Breast epithelium (tissue), 3 donors: ENCODE results near the gene CRIM1.

ENCODE experiments used
- POLR2AphosphoS5 ChIP-seq, 3 donors: sonication (generic); formaldehyde crosslinking; IDR thresholded peaks; one replicate each; pipeline ENCODE4 v1.6.1; 2017; ENCODE audit warnings: antibody characterized with exemption in 3 of 3
- TF ChIP-seq, protein P1 (sequence below), 3 donors: fragments of 450-650 bp; IDR thresholded peaks; one replicate each; pipeline ENCODE4 v1.5.1; 2016 to 2017; ENCODE audit warnings: antibody characterized with exemption in 3 of 3, mild to moderate bottlenecking in 3 of 3, moderate library complexity in 3 of 3

DNA sequence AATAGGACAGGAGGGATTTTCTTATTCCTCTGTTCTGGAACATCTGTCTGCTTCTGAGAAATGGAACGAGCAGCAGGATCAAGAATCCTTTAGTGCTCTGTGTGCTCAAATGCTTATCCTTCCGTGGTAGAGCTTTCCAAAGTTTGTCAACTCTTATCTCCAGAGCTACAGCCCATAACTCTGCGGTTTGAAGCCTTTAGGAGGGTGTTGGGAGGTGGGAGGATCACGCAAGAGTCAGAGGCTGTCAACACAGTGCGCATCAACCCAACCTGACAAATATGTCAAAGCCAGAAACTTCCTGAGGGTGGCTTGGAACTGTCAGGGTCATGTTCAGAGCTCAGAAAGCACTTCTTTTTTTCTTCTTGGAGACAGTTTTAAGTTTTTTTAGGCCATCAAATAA, 95.9 kb downstream of the CRIM1 start:
- TF ChIP-seq POLR2AphosphoS5 (IDR thresholded peaks at IDR 0.05) = no peak
- TF ChIP-seq, protein P1, sequence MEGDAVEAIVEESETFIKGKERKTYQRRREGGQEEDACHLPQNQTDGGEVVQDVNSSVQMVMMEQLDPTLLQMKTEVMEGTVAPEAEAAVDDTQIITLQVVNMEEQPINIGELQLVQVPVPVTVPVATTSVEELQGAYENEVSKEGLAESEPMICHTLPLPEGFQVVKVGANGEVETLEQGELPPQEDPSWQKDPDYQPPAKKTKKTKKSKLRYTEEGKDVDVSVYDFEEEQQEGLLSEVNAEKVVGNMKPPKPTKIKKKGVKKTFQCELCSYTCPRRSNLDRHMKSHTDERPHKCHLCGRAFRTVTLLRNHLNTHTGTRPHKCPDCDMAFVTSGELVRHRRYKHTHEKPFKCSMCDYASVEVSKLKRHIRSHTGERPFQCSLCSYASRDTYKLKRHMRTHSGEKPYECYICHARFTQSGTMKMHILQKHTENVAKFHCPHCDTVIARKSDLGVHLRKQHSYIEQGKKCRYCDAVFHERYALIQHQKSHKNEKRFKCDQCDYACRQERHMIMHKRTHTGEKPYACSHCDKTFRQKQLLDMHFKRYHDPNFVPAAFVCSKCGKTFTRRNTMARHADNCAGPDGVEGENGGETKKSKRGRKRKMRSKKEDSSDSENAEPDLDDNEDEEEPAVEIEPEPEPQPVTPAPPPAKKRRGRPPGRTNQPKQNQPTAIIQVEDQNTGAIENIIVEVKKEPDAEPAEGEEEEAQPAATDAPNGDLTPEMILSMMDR (IDR thresholded peaks at IDR 0.05) = no peak
